Chondrocyte (in vitro differentiated cells): ENCODE data around the gene LBR. TPM values are rescaled to one million over a fixed set of nuclear protein-coding genes. Genes with fewer than 3 reads are reported as not detected.

ENCODE experiments used
- DNase-seq: peaks from one replicate; pipeline ENCODE4 v3.0.0; 2021; ENCODE audit warnings: mixed read lengths, low spot score
- H3K27ac Mint-ChIP-seq: one replicate; pipeline ENCODE4 v1.8.0; 2021; ENCODE audit warnings: mild to moderate bottlenecking, moderate library complexity, mixed read lengths; ENCODE audit not compliant: unreplicated experiment
- H3K27me3 Mint-ChIP-seq: 2 replicates; pipeline ENCODE4 v1.8.0; 2021; ENCODE audit warnings: low read depth, mixed read lengths
- H3K36me3 Mint-ChIP-seq: 2 replicates; pipeline ENCODE4 v1.8.0; 2021; ENCODE audit warnings: low read depth, mixed read lengths
- H3K4me1 Mint-ChIP-seq: 2 replicates; pipeline ENCODE4 v1.8.0; 2021; ENCODE audit warnings: low read depth, mild to moderate bottlenecking, mixed read lengths
- H3K4me3 Mint-ChIP-seq: one replicate; pipeline ENCODE4 v1.8.0; 2021; ENCODE audit warnings: mild to moderate bottlenecking, moderate library complexity, mixed read lengths; ENCODE audit not compliant: unreplicated experiment
- H3K9me3 Mint-ChIP-seq: 2 replicates; pipeline ENCODE4 v1.8.0; 2021; ENCODE audit warnings: low read depth, mixed read lengths
- total RNA-seq: library from RNA; stranded (reverse); gene quantifications from 3 replicates; pipeline ENCODE4 v1.2.1, GENCODE V29; 2021
- TF ChIP-seq, protein P1 (sequence below): fragments of 200-600 bp; sonication (generic); IDR thresholded peaks from 2 replicates; pipeline ENCODE4 v1.5.0; 2021; ENCODE audit warnings: antibody characterized with exemption, mild to moderate bottlenecking, moderate library complexity

The LBR gene
- total RNA-seq, 1 donor from 2014 or later, result 24.4 TPM

DNA sequence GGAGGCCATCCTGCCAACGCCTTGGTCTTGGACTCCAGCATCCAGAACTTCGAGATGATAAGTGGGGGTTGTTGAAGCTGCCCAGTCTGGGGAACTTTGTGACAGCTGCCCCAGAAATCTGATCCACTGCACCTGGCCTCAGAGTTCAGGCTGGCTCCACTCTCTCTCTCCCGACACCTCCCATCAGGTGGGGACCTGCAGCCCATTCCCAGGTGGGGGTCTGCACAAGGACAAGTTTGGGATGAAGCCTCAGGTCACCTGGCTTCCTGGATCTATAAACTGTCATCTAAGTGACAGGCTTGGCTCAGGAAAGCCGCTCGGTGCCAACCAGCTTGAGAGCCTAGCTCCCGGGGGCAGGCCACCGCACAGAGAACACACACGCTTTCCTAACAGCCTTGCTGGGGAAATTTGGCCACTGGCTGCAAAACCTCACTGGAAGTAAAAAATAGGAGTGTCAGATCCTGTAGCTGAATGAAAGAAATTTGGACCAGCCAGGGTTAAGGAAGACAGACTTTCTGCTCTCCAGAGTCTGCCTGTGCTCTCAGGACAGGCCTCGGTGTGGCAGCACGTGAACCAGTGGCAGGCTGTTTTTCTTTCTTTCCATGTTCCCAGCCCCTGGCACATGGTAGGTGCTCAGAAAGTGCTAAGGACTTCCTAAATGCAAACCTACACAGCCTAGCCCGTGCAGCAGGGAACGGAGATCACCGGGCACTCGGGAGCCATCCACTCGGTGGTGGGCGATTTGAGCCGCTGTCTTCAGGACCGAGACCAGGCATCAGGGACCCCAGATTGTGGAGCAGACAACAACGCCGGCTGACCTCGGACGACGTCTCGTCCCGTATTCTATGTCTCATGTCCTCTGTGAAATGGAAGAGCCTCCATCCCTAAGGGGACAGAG, 42.6 kb upstream of the LBR start:
- no peak for DNase-seq
- Mint-ChIP-seq H3K27me3 (no peaks in the 10 kb centered on the region), H3K4me1 (peaks cover 12% of the 10 kb centered on the region), H3K4me3 (no peak overlapping the region), H3K27ac (no peak overlapping the region), H3K9me3 (no peaks in the 10 kb centered on the region), H3K36me3 (no peaks in the 10 kb centered on the region)
- TF ChIP-seq, protein P1, sequence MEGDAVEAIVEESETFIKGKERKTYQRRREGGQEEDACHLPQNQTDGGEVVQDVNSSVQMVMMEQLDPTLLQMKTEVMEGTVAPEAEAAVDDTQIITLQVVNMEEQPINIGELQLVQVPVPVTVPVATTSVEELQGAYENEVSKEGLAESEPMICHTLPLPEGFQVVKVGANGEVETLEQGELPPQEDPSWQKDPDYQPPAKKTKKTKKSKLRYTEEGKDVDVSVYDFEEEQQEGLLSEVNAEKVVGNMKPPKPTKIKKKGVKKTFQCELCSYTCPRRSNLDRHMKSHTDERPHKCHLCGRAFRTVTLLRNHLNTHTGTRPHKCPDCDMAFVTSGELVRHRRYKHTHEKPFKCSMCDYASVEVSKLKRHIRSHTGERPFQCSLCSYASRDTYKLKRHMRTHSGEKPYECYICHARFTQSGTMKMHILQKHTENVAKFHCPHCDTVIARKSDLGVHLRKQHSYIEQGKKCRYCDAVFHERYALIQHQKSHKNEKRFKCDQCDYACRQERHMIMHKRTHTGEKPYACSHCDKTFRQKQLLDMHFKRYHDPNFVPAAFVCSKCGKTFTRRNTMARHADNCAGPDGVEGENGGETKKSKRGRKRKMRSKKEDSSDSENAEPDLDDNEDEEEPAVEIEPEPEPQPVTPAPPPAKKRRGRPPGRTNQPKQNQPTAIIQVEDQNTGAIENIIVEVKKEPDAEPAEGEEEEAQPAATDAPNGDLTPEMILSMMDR, result peak; percentile 21

DNA sequence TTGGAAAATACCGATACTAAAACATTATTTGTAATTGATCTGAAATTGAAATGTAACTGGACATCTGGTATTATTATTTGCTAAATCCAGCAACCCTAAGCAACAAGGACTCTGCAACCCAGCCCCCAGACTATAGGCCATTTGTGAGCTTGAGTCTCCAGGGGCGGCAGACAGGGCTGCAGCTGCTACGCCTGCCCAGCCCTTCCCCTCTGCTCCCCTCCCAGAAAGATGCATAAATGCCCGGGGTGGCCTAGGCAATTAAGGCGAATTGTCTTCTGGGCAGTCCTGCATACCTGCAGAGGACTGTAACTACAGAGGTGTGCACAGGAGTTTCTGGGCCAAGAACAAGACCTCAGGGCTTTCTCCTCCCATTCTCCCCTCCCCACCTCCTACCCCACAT, 41.2 kb upstream of the LBR start:
- Mint-ChIP-seq H3K4me1 (peaks cover 18% of the 10 kb centered on the region), H3K4me3 (no peak overlapping the region), H3K27me3 (no peaks in the 10 kb centered on the region), H3K36me3 (no peaks in the 10 kb centered on the region), H3K27ac (no peak overlapping the region), H3K9me3 (no peaks in the 10 kb centered on the region)
- TF ChIP-seq, protein P1, result no peak
- DNase-seq, result no peak

GRCh38 chr1:225468270-225469020, 40.6 kb upstream of the LBR start:
- DNase-seq, result no peak
- H3K27ac Mint-ChIP-seq, result no peak overlapping the region
- no peak overlapping the region for H3K4me3 Mint-ChIP-seq
- no peaks in the 10 kb centered on the region for H3K27me3 Mint-ChIP-seq
- TF ChIP-seq, protein P1, result no peak
- H3K9me3 Mint-ChIP-seq, result no peaks in the 10 kb centered on the region
- no peaks in the 10 kb centered on the region for H3K36me3 Mint-ChIP-seq
- H3K4me1 Mint-ChIP-seq, result peaks cover 19% of the 10 kb centered on the region

DNA sequence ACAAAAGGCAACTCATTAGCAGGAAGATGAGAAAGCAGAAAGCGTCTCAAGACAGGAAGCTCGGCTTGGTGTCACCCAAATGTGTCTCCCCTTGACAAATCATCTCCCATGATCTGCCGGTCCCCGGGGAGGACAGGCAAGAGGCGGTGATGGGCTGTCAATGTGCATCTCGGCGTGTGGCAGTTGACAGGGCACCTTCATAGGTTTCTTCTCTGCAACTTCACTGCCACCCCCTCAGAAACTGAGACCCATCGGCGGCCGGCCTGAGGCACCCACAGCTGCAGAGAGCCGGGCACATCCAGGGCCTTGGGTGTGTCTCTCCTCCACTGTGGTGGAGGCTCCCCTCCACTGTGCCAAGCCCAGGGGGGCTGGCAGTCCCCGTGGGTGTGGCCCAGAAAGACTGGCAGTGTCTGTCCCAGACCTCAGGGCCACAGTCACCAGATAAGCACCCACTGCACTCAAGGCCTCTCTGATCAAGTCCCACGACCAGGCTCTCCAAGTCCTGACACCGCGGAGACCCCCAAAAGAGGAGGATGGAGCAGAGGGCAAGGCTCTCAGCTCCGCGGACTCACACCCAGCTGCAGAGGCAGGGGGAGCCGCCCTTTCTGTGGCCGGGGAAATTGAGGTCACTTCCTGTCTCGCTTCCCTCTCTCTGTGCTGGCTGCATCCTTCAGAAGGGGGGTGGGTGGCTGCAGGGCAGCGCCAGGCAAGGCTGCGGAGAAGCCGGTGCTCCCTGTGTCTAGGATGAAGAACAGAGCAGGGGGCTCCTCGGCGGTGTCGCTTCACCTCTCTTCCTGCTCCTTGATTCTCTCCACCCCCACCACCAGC, 39.6 kb upstream of the LBR start:
- TF ChIP-seq, protein P1, result no peak
- no peak overlapping the region for H3K27ac Mint-ChIP-seq
- H3K4me1 Mint-ChIP-seq, result peaks cover 29% of the 10 kb centered on the region
- peak; percentile 84 for DNase-seq
- no peaks in the 10 kb centered on the region for H3K36me3 Mint-ChIP-seq
- no peak overlapping the region for H3K4me3 Mint-ChIP-seq
- no peaks in the 10 kb centered on the region for H3K9me3 Mint-ChIP-seq
- no peaks in the 10 kb centered on the region for H3K27me3 Mint-ChIP-seq

GRCh38 chr1:225466848-225467192, 39.0 kb upstream of the LBR start:
- H3K9me3 Mint-ChIP-seq, result no peaks in the 10 kb centered on the region
- H3K4me1 Mint-ChIP-seq, result peaks cover 31% of the 10 kb centered on the region
- H3K27ac Mint-ChIP-seq, result no peak overlapping the region
- TF ChIP-seq, protein P1, result no peak
- no peak overlapping the region for H3K4me3 Mint-ChIP-seq
- DNase-seq, result no peak
- no peaks in the 10 kb centered on the region for H3K36me3 Mint-ChIP-seq
- no peaks in the 10 kb centered on the region for H3K27me3 Mint-ChIP-seq
